Stimulated activated CD4-positive, alpha-beta T cell treated with anti-CD3 and anti-CD28 coated beads, Interleukin-2, amount 100 ng/mL, for 48 hours (primary cell): Measurements from ENCODE around the gene KRTAP21-1.
"Not testable (repeated sequence)": the region's sequence is repeated elsewhere in the genome, so short reads cannot be mapped to it uniquely, and the experiment has no call there.

Source experiments
- DNase-seq, 2 donors: peaks; one replicate each; pipeline ENCODE4 v3.0.0-alpha.2; 2020

Gene KRTAP21-1

GRCh38 chr21:30755328-30755727 lies at the start of gene KRTAP21-1:
KRTAP21-1 (minus strand) TSS chr21:30755428; CDS start chr21:30755378, 50 bp downstream.
- DNase-seq: not testable (repeated sequence)

GRCh38 chr21:30800605-30801004 lies 45.4 kb upstream of the KRTAP21-1 start:
- no peak for DNase-seq

- DNase-seq: no peak
Measured at GRCh38 chr21:30793581-30794314, 38.5 kb upstream of the KRTAP21-1 start.

GRCh38 chr21:30779249-30779648 lies 24.0 kb upstream of the KRTAP21-1 start:
- DNase-seq: no peak

GRCh38 chr21:30769724-30770431 lies 14.7 kb upstream of the KRTAP21-1 start:
- DNase-seq: no peak

GRCh38 chr21:30760776-30761175 lies 5.5 kb upstream of the KRTAP21-1 start:
- DNase-seq: no peak

- no peak for DNase-seq
Measured at GRCh38 chr21:30758306-30758705, 3.1 kb upstream of the KRTAP21-1 start.

GRCh38 chr21:30747159-30747558 lies 8.1 kb downstream of the KRTAP21-1 start, which contains the start of gene KRTAP21-2:
KRTAP21-2 (minus strand) TSS chr21:30747259; CDS start chr21:30747202, 57 bp downstream.
- no peak for DNase-seq

- no peak for DNase-seq
Measured at GRCh38 chr21:30740462-30740861, 14.8 kb downstream of the KRTAP21-1 start.

GRCh38 chr21:30733026-30733425 lies 22.2 kb downstream of the KRTAP21-1 start:
- no peak for DNase-seq

- no peak for DNase-seq
Measured at GRCh38 chr21:30726726-30727125, 28.5 kb downstream of the KRTAP21-1 start.

GRCh38 chr21:30719401-30719800 lies 35.8 kb downstream of the KRTAP21-1 start:
- no peak for DNase-seq

- no peak for DNase-seq
Measured at GRCh38 chr21:30718239-30718909, 36.9 kb downstream of the KRTAP21-1 start, which contains the start of gene KRTAP21-3. KRTAP21-3 (minus strand) TSS chr21:30718777; CDS start chr21:30718759, 18 bp downstream.

- no peak for DNase-seq
Measured at GRCh38 chr21:30717105-30717504, 38.1 kb downstream of the KRTAP21-1 start.

- DNase-seq: no peak
Measured at GRCh38 chr21:30714946-30715345, 40.3 kb downstream of the KRTAP21-1 start.

- DNase-seq: no peak
Measured at GRCh38 chr21:30714456-30714855, 40.8 kb downstream of the KRTAP21-1 start.

- DNase-seq: no peak
Measured at GRCh38 chr21:30713766-30714165, 41.5 kb downstream of the KRTAP21-1 start.

- peak in 1 of 2 donors; percentile 3 for DNase-seq
Measured at GRCh38 chr21:30710499-30710898, 44.7 kb downstream of the KRTAP21-1 start.

GRCh38 chr21:30707409-30707808 lies 47.8 kb downstream of the KRTAP21-1 start:
- no peak for DNase-seq
